Hepatocyte (in vitro differentiated cells): Measurements from ENCODE around the gene STK33. TPM values are rescaled to one million over a fixed set of nuclear protein-coding genes. Genes with fewer than 3 reads are reported as not detected.

ENCODE experiments used
- DNase-seq: peaks from one replicate; pipeline ENCODE4 v3.0.0-alpha.2; 2016; ENCODE audit warnings: low spot score
- H2AFZ ChIP-seq: fragments of 200-600 bp; sonication (generic); 2 replicates; pipeline ENCODE4 v1.6.0; 2016; ENCODE audit warnings: antibody characterized with exemption, mild to moderate bottlenecking
- H3K27ac ChIP-seq: fragments of 200-600 bp; sonication (generic); 2 replicates; pipeline ENCODE4 v1.5.1; 2016; ENCODE audit warnings: mild to moderate bottlenecking
- H3K27me3 ChIP-seq: fragments of 200-600 bp; sonication (generic); 2 replicates; pipeline ENCODE4 v1.6.1; 2016
- H3K36me3 ChIP-seq: fragments of 200-600 bp; sonication (generic); replicated peaks from 2 replicates; pipeline ENCODE4 v1.5.1; 2016; ENCODE audit warnings: low read depth; ENCODE audit not compliant: insufficient read depth
- H3K4me1 ChIP-seq: fragments of 200-600 bp; sonication (generic); 2 replicates; pipeline ENCODE4 v1.5.1; 2016; ENCODE audit warnings: mild to moderate bottlenecking, moderate library complexity; ENCODE audit not compliant: insufficient read depth
- H3K4me2 ChIP-seq: fragments of 200-600 bp; sonication (generic); 2 replicates; pipeline ENCODE4 v1.6.0; 2016
- H3K4me3 ChIP-seq: fragments of 200-600 bp; sonication (generic); 2 replicates; pipeline ENCODE4 v1.5.1; 2016; ENCODE audit warnings: mild to moderate bottlenecking
- H3K79me2 ChIP-seq: fragments of 200-600 bp; sonication (generic); 2 replicates; pipeline ENCODE4 v1.6.0; 2017; ENCODE audit warnings: mild to moderate bottlenecking
- H3K9me2 ChIP-seq: fragments of 200-600 bp; sonication (generic); replicated peaks from 2 replicates; pipeline ENCODE4 v1.6.0; 2017; ENCODE audit warnings: mild to moderate bottlenecking; ENCODE audit not compliant: insufficient read depth
- H3K9me3 ChIP-seq: fragments of 200-600 bp; sonication (generic); 2 replicates; pipeline ENCODE4 v1.5.1; 2016; ENCODE audit warnings: low read depth, mild to moderate bottlenecking
- H4K20me1 ChIP-seq: fragments of 200-600 bp; sonication (generic); 2 replicates; pipeline ENCODE4 v1.6.0; 2016; ENCODE audit warnings: mild to moderate bottlenecking; ENCODE audit not compliant: insufficient read depth, poor library complexity, severe bottlenecking
- CTCF ChIP-seq: fragments of 200-600 bp; sonication (generic); IDR thresholded peaks from 2 replicates; pipeline ENCODE4 v1.5.1; 2016; ENCODE audit warnings: antibody characterized with exemption, mild to moderate bottlenecking; ENCODE audit not compliant: poor library complexity
- EZH2 ChIP-seq: fragments of 200-600 bp; sonication (generic); IDR thresholded peaks from 2 replicates; pipeline ENCODE4 v1.6.1; 2016; ENCODE audit warnings: antibody characterized with exemption, mild to moderate bottlenecking, borderline replicate concordance
- EZH2phosphoT487 ChIP-seq: fragments of 200-600 bp; sonication (generic); IDR thresholded peaks from one replicate; pipeline ENCODE4 v1.6.1; 2018; ENCODE audit warnings: antibody characterized with exemption, mild to moderate bottlenecking, low read depth, moderate library complexity; ENCODE audit not compliant: unreplicated experiment, severe bottlenecking
- WGBS: methylation state at CpG from one replicate; pipeline ENCODE4 v1.1.6; 2016; ENCODE audit warnings: low lambda C conversion rate; ENCODE audit errors: missing lambda C conversion rate; 5-methylcytosine and 5-hydroxymethylcytosine counted together
- polyA plus RNA-seq: library from polyadenylated mRNA; unstranded; fragments of >200 nt; fragmentation: Nextera tagmentation; extraction: Ambion mirVana; gene quantifications from 2 replicates; pipeline ENCODE4 v1.2.1, GENCODE V29; 2016
- total RNA-seq: library from RNA; depleted of rRNA; stranded (reverse); fragments of >200 nt; gene quantifications from 2 replicates; pipeline ENCODE4 v1.2.3, GENCODE V29; 2014

STK33 gene
- total and polyA plus RNA-seq, 2 experiments from 2014 or later = 3.0 to 12.8 TPM

GRCh38 chr11:8373519-8374432 is 220.3 kb downstream of the STK33 start:
- DNase-seq = no peak
- WGBS = 87% methylated on average over 10 of the region's 10 CpGs

GRCh38 chr11:8372641-8373381 is 221.2 kb downstream of the STK33 start:
- no peaks in the 10 kb centered on the region for H4K20me1 ChIP-seq
- no peaks in the 10 kb centered on the region for H3K9me2 ChIP-seq
- no peaks in the 10 kb centered on the region for H3K79me2 ChIP-seq
- H2AFZ ChIP-seq = no peak overlapping the region
- DNase-seq = no peak
- H3K4me3 ChIP-seq = no peak overlapping the region
- WGBS = 96% methylated on average over 12 of the region's 12 CpGs
- H3K4me2 ChIP-seq = no peak overlapping the region
- no peaks in the 10 kb centered on the region for H3K9me3 ChIP-seq
- no peaks in the 10 kb centered on the region for H3K4me1 ChIP-seq
- H3K27ac ChIP-seq = no peak overlapping the region
- no peaks in the 10 kb centered on the region for H3K36me3 ChIP-seq
- H3K27me3 ChIP-seq = no peaks in the 10 kb centered on the region
- no peak for TF ChIP-seq CTCF
- no peak for TF ChIP-seq EZH2phosphoT487
- TF ChIP-seq EZH2 = no peak

More at GRCh38 chr11:8373519-8374432, 220.3 kb downstream of the STK33 start:
- H3K27me3 ChIP-seq = no peaks in the 10 kb centered on the region
- no peak overlapping the region for H2AFZ ChIP-seq
- no peaks in the 10 kb centered on the region for H3K79me2 ChIP-seq
- H3K4me2 ChIP-seq = no peak overlapping the region
- no peaks in the 10 kb centered on the region for H3K4me1 ChIP-seq
- no peak for TF ChIP-seq EZH2phosphoT487
- no peak for TF ChIP-seq CTCF
- TF ChIP-seq EZH2 = no peak
- no peaks in the 10 kb centered on the region for H3K9me2 ChIP-seq
- no peak overlapping the region for H3K4me3 ChIP-seq
- no peak overlapping the region for H3K27ac ChIP-seq
- no peaks in the 10 kb centered on the region for H4K20me1 ChIP-seq
- no peaks in the 10 kb centered on the region for H3K9me3 ChIP-seq
- H3K36me3 ChIP-seq = no peaks in the 10 kb centered on the region

- Histone ChIP-seq H3K9me2 (no peaks in the 10 kb centered on the region), H3K4me1 (no peaks in the 10 kb centered on the region), H3K27ac (no peak overlapping the region), H3K4me3 (no peak overlapping the region), H4K20me1 (no peaks in the 10 kb centered on the region), H3K4me2 (no peak overlapping the region), H3K9me3 (no peaks in the 10 kb centered on the region), H3K79me2 (no peaks in the 10 kb centered on the region), H2AFZ (no peak overlapping the region), H3K36me3 (no peaks in the 10 kb centered on the region), H3K27me3 (no peaks in the 10 kb centered on the region)
- TF ChIP-seq EZH2 = no peak
- no peak for TF ChIP-seq EZH2phosphoT487
- no peak for TF ChIP-seq CTCF
- no peak for DNase-seq
- no CpG with 5 or more reads among the region's 1 CpG for whole genome bisulfite sequencing
Measured at GRCh38 chr11:8371516-8371884, 222.5 kb downstream of the STK33 start.
